K562 (cell line): ENCODE data around the gene PAQR4. TPM values are rescaled to one million over a fixed set of nuclear protein-coding genes. Genes with fewer than 3 reads are reported as not detected.

ENCODE experiments used
- ARID3A ChIP-seq: IDR thresholded peaks from 2 replicates; pipeline ENCODE4 v1.6.1; 2012; ENCODE audit warnings: low read depth, low read length, improper control_type of control experiment, borderline replicate concordance
- BDP1 ChIP-seq: IDR thresholded peaks from 3 replicates; pipeline ENCODE4 v1.6.1; 2011; ENCODE audit not compliant: insufficient read length, insufficient read depth
- HNRNPH1 ChIP-seq: fragments of 200-400 bp; formaldehyde crosslinking; optimal IDR thresholded peaks from 2 replicates; pipeline ENCODE3; 2017; ENCODE audit warnings: low read depth, mild to moderate bottlenecking, low read length, moderate library complexity
- HNRNPL ChIP-seq: fragments of 200-400 bp; formaldehyde crosslinking; IDR thresholded peaks from 2 replicates; pipeline ENCODE4 v1.6.1; 2017; ENCODE audit warnings: low read depth, mild to moderate bottlenecking, low read length
- KLF13 ChIP-seq: fragments of 450-650 bp; IDR thresholded peaks from 2 replicates; pipeline ENCODE4 v1.6.1; 2016; ENCODE audit warnings: missing genetic modification characterization, low read depth, mild to moderate bottlenecking, missing compliant biosample characterization, moderate library complexity, borderline replicate concordance
- MCM3 ChIP-seq: fragments of 450-650 bp; IDR thresholded peaks from 2 replicates; pipeline ENCODE4 v1.6.1; 2016
- MYC ChIP-seq, 2 experiments: fragments of 250-450 bp in 1 of 2; sonication (Bioruptor Pico) in 1 of 2; IDR thresholded peaks; 2 replicates each; pipeline versions ENCODE4 v1.5.1 to v1.6.1; 2012 to 2021; ENCODE audit warnings: low read depth in 2 of 2, borderline replicate concordance in 1 of 2, improper control_type of control experiment in 1 of 2, low read length in 1 of 2, mild to moderate bottlenecking in 1 of 2, moderate library complexity in 1 of 2
- NCOR1 ChIP-seq: fragments of 450-650 bp; IDR thresholded peaks from 2 replicates; pipeline ENCODE4 v1.6.1; 2016; ENCODE audit warnings: mild to moderate bottlenecking, moderate library complexity
- PHF20 ChIP-seq: fragments of 450-650 bp; IDR thresholded peaks from 2 replicates; pipeline ENCODE4 v1.6.1; 2018; ENCODE audit not compliant: partially characterized antibody
- POLR2B ChIP-seq: fragments of 450-650 bp; IDR thresholded peaks from 2 replicates; pipeline ENCODE4 v1.6.1; 2018; ENCODE audit warnings: low read depth; ENCODE audit not compliant: partially characterized antibody
- RAD21 ChIP-seq, 2 experiments: fragments of 250-450 bp in 1 of 2; fragments of 450-650 bp in 1 of 2; sonication (Bioruptor Pico) in 1 of 2; formaldehyde crosslinking in 1 of 2; IDR thresholded peaks in 1 of 2; conservative IDR thresholded peaks in 1 of 2; 2 replicates each; pipeline versions ENCODE4 v1.4.0 to v1.8.0; 2020 to 2022; ENCODE audit warnings: mild to moderate bottlenecking in 2 of 2, moderate library complexity in 1 of 2
- RCOR1 ChIP-seq, 2 experiments: IDR thresholded peaks; 2 replicates each; pipeline ENCODE4 v1.6.1; 2012; ENCODE audit warnings: low read depth in 2 of 2, low read length in 2 of 2, borderline replicate concordance in 1 of 2, improper control_type of control experiment in 1 of 2
- RHOXF2B ChIP-seq: fragments of 250-450 bp; sonication (Bioruptor Pico); conservative IDR thresholded peaks from 2 replicates; pipeline ENCODE4 v1.5.1; 2021
- SMAD4 ChIP-seq: fragments of 250-450 bp; sonication (Bioruptor Pico); conservative IDR thresholded peaks from 2 replicates; pipeline ENCODE4 v1.8.0; 2021; ENCODE audit warnings: inconsistent platforms, mild to moderate bottlenecking, moderate library complexity
- SP1 ChIP-seq: sonication (generic); formaldehyde crosslinking; IDR thresholded peaks from 2 replicates; pipeline ENCODE4 v1.8.1; 2022; ENCODE audit warnings: mild to moderate bottlenecking, missing genetic modification reagents
- TOE1 ChIP-seq, 2 experiments: fragments of 450-650 bp in 1 of 2; sonication (generic) in 1 of 2; formaldehyde crosslinking in 1 of 2; IDR thresholded peaks; 2 replicates each; pipeline versions ENCODE4 v1.7.1 to v1.8.0; 2016 to 2022; ENCODE audit warnings: borderline replicate concordance in 2 of 2, mild to moderate bottlenecking in 2 of 2, antibody characterized with exemption in 1 of 2, inconsistent platforms in 1 of 2, low read depth in 1 of 2, missing genetic modification reagents in 1 of 2, moderate library complexity in 1 of 2
- ZKSCAN3 ChIP-seq: fragments of 250-450 bp; sonication (Bioruptor Pico); IDR thresholded peaks from 2 replicates; pipeline ENCODE4 v1.4.0; 2020
- ZNF717 ChIP-seq: fragments of 250-450 bp; sonication (Bioruptor Pico); IDR thresholded peaks from 2 replicates; pipeline ENCODE4 v1.5.0; 2021
- polyA plus RNA-seq, 8 experiments: library from polyadenylated mRNA; depleted of rRNA in 4 of 8; stranded (reverse) in 5 of 8; unstranded in 3 of 8; fragments of >200 nt; fragmentation: Nextera tagmentation in 2 of 8; fragmentation: Illumina TruSeq in 1 of 8; extraction: Ambion mirVana in 2 of 8; extraction: Trizol in 1 of 8; gene quantifications; 2 replicates each; pipeline versions ENCODE4 v1.2.1 to v1.2.3, GENCODE V29; 2011 to 2014; ENCODE audit warnings: inconsistent platforms in 1 of 8, missing spikeins in 1 of 8
- total RNA-seq, 7 experiments: library from RNA; depleted of rRNA in 6 of 7; stranded (reverse); fragments of >200 nt in 6 of 7; fragmentation: Illumina TruSeq in 2 of 7; extraction: Trizol in 2 of 7; gene quantifications; 2 replicates each; pipeline versions ENCODE4 v1.2.1 to v1.2.3, GENCODE V29; 2011 to 2021; ENCODE audit warnings: low replicate concordance in 1 of 7
- TF ChIP-seq, protein P1 (sequence below): fragments of 450-650 bp; IDR thresholded peaks from 2 replicates; pipeline ENCODE4 v1.6.1; 2014; ENCODE audit warnings: low read depth, mild to moderate bottlenecking, moderate library complexity, borderline replicate concordance
- TF ChIP-seq, protein P2 (sequence below): fragments of 250-450 bp; sonication (Bioruptor Pico); IDR thresholded peaks from 2 replicates; pipeline ENCODE4 v1.4.0; 2020; ENCODE audit warnings: mild to moderate bottlenecking

The PAQR4 gene
- total and polyA plus RNA-seq, 9 of the 15 experiments (the other 6 are each of a cell fraction or from before 2014, with no cell fraction given) = 0.62 to 40.4 (median 19.5) TPM

DNA sequence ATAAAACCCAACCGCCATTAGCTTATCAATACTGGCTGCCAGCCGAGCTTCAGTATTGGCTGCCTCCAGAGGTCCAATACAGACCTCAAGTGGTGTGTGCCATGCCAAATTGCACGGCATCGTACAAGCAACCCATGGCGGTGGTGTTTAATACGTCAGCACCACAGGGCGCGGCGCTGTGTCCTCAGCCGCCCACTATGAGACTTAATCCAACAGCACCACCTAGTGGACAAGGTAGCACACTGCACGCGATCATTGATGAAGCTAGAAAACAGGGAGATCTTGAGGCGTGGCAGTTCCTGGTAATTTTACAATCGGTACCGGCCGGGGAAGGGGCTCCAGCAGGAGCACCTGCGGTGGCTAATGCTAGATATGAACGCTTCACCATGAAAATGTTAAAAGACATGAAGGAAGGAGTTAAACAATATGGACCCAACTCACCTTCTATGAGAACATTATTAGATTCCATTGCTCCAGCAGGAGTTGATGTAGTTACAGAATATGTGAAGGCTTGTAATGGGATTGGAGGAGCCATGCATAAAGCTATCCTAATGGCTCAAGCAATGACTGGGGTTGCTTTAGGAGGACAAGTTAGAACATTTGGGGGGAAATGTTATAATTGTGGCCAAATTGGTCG lies 42.0 kb upstream of the PAQR4 start (continued):
- TF ChIP-seq, protein P1, sequence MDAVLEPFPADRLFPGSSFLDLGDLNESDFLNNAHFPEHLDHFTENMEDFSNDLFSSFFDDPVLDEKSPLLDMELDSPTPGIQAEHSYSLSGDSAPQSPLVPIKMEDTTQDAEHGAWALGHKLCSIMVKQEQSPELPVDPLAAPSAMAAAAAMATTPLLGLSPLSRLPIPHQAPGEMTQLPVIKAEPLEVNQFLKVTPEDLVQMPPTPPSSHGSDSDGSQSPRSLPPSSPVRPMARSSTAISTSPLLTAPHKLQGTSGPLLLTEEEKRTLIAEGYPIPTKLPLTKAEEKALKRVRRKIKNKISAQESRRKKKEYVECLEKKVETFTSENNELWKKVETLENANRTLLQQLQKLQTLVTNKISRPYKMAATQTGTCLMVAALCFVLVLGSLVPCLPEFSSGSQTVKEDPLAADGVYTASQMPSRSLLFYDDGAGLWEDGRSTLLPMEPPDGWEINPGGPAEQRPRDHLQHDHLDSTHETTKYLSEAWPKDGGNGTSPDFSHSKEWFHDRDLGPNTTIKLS = peak; percentile 42; the same call in 1 of the 2 replicates
- TF ChIP-seq RAD21 (CRISPR knock-in tag; conservative IDR thresholded peaks at IDR 0.05 in 1 of 2, IDR thresholded peaks at IDR 0.05 in 1 of 2) = peak; percentile 64 to 78
- TF ChIP-seq POLR2B = no peak
- no peak for TF ChIP-seq ZNF717 (CRISPR knock-in tag)
- TF ChIP-seq ARID3A = peak; percentile 92; the same call in 1 of the 2 replicates
- 0 out of 2 replicates have a peak, but pooled peaks have one; percentile 8 for TF ChIP-seq SMAD4 (CRISPR knock-in tag)
- TF ChIP-seq, protein P2, sequence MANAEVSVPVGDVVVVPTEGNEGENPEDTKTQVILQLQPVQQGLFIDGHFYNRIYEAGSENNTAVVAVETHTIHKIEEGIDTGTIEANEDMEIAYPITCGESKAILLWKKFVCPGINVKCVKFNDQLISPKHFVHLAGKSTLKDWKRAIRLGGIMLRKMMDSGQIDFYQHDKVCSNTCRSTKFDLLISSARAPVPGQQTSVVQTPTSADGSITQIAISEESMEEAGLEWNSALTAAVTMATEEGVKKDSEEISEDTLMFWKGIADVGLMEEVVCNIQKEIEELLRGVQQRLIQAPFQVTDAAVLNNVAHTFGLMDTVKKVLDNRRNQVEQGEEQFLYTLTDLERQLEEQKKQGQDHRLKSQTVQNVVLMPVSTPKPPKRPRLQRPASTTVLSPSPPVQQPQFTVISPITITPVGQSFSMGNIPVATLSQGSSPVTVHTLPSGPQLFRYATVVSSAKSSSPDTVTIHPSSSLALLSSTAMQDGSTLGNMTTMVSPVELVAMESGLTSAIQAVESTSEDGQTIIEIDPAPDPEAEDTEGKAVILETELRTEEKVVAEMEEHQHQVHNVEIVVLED = no peak
- no peak for TF ChIP-seq ZKSCAN3 (CRISPR knock-in tag)
- no peak for TF ChIP-seq HNRNPL
- peak in 1 of 2 experiments; percentile 58; a peak in 2 of 4 replicates for TF ChIP-seq RCOR1 (IDR thresholded peaks at IDR 0.05; ENCODE audit: borderline replicate concordance in 1 of 2, low read depth in 2 of 2, low read length in 2 of 2)
- TF ChIP-seq KLF13 (tag) = peak; percentile 59; the same call in 1 of the 2 replicates
- TF ChIP-seq TOE1 (IDR thresholded peaks at IDR 0.05; ENCODE audit: borderline replicate concordance) = peak; percentile 17; the same call in 1 of the 2 replicates
- no peak for TF ChIP-seq TOE1 (CRISPR knock-in tag; IDR thresholded peaks at IDR 0.05; ENCODE audit: borderline replicate concordance, low read depth)
- no peak for TF ChIP-seq PHF20
- TF ChIP-seq HNRNPH1 = no peak
- no peak for TF ChIP-seq NCOR1
- TF ChIP-seq RHOXF2B (CRISPR knock-in tag) = no peak
- TF ChIP-seq SP1 (CRISPR knock-in tag) = peak; percentile 73; the same call in 1 of the 2 replicates
- no peak for TF ChIP-seq BDP1
- no peak for TF ChIP-seq MCM3
- peak; percentile 46; the same call in 1 of the 2 replicates for TF ChIP-seq MYC (IDR thresholded peaks at IDR 0.05; ENCODE audit: low read depth, low read length)
- TF ChIP-seq MYC (CRISPR knock-in tag; IDR thresholded peaks at IDR 0.05; ENCODE audit: borderline replicate concordance, low read depth) = no peak
